ENCODE data around the gene CCDC182. TPM values are rescaled to one million over a fixed set of nuclear protein-coding genes. Genes with fewer than 3 reads are reported as not detected.

The CCDC182 gene
- total and polyA plus RNA-seq, 2 experiments from 2014 or later, result not detected

GRCh38 chr17:57757735-57758134 lies 12.6 kb upstream of the CCDC182 start (continued):
- TF ChIP-seq ZNF462 (CRISPR knock-in tag; IDR thresholded peaks at IDR 0.05) (no peak), CREB1 (CRISPR knock-in tag; IDR thresholded peaks at IDR 0.05; ENCODE audit: low read depth) (no peak), EZH2phosphoT487 (IDR thresholded peaks at IDR 0.05; ENCODE audit: unreplicated experiment) (no peak), ETS1 (IDR thresholded peaks at IDR 0.05) (no peak), JUNB (IDR thresholded peaks at IDR 0.05; ENCODE audit: unreplicated experiment) (no peak), NANOG (IDR thresholded peaks at IDR 0.05; ENCODE audit: borderline replicate concordance) (no peak), ZNF114 (CRISPR knock-in tag; IDR thresholded peaks at IDR 0.05) (no peak)

- Histone ChIP-seq H3K4me2 (no peak overlapping the region), H3K36me3 (ENCODE audit: insufficient read depth) (no peaks in the 10 kb centered on the region), H3K27me3 (ENCODE audit: insufficient read depth) (no peaks in the 10 kb centered on the region), H3K4me3 (no peak overlapping the region), H3F3A (replicated peaks; ENCODE audit: low read depth) (no peaks in the 10 kb centered on the region), H3K4me1 (ENCODE audit: insufficient read depth) (peaks cover under 1% of the 10 kb centered on the region; the same call in 1 of the 2 replicates), H2AFZ (no peak overlapping the region), H3K27ac (ENCODE audit: low read depth) (no peak overlapping the region), H3K79me2 (replicated peaks; ENCODE audit: insufficient read depth) (no peaks in the 10 kb centered on the region), H4K20me1 (replicated peaks; ENCODE audit: insufficient read depth) (no peaks in the 10 kb centered on the region), H3K9me2 (ENCODE audit: insufficient read depth) (no peaks in the 10 kb centered on the region)
- Mint-ChIP-seq H3K4me1 (peaks cover 4% of the 10 kb centered on the region), H3K9me3 (no peaks in the 10 kb centered on the region), H3K27me3 (ENCODE audit: insufficient read depth, low read depth, poor library complexity) (peaks cover 1% of the 10 kb centered on the region), H3K27ac (no peak overlapping the region), H3K4me3 (no peak overlapping the region), H3K36me3 (ENCODE audit: low read depth) (no peaks in the 10 kb centered on the region)
- no peak for DNase-seq (ENCODE audit: low spot score)
- peak; percentile 49 for ATAC-seq
- no peak for TF ChIP-seq POLR2AphosphoS5 (IDR thresholded peaks at IDR 0.05; ENCODE audit: low read depth)
- TF ChIP-seq STAT1 (IDR thresholded peaks at IDR 0.05; ENCODE audit: unreplicated experiment), result no peak
- no peak for TF ChIP-seq ZNF114 (CRISPR knock-in tag; IDR thresholded peaks at IDR 0.05)
- TF ChIP-seq NANOG (IDR thresholded peaks at IDR 0.05; ENCODE audit: borderline replicate concordance), result no peak
- no peak for TF ChIP-seq ZNF462 (CRISPR knock-in tag; IDR thresholded peaks at IDR 0.05)
Measured at GRCh38 chr17:57756951-57757350, 11.9 kb upstream of the CCDC182 start.
